Duodenal mucosa (tissue), 2 donors: Measurements from ENCODE around the gene MUC4.
"Not testable (repeated sequence)": the region's sequence is repeated elsewhere in the genome, so short reads cannot be mapped to it uniquely, and the experiment has no call there.

Experiments
- H3K27ac ChIP-seq: one replicate; pipeline ENCODE4 v1.7.0; 2013; ENCODE audit warnings: low read depth, low read length
- H3K27me3 ChIP-seq, 2 donors: one replicate each; pipeline ENCODE4 v1.7.0; 2013; ENCODE audit warnings: low read length in 2 of 2, control low read depth in 1 of 2; ENCODE audit not compliant: insufficient read depth in 2 of 2, control insufficient read depth in 1 of 2
- H3K36me3 ChIP-seq, 2 donors: one replicate each; pipeline ENCODE4 v1.7.0; 2013; ENCODE audit warnings: low read length in 2 of 2, control low read depth in 1 of 2; ENCODE audit not compliant: insufficient read depth in 2 of 2, control insufficient read depth in 1 of 2
- H3K4me1 ChIP-seq, 2 donors: one replicate each; pipeline ENCODE4 v1.7.0; 2013; ENCODE audit warnings: low read length in 2 of 2, control low read depth in 1 of 2; ENCODE audit not compliant: insufficient read depth in 2 of 2, control insufficient read depth in 1 of 2
- H3K4me3 ChIP-seq, 2 donors: one replicate each; pipeline ENCODE4 v1.7.0; 2013; ENCODE audit warnings: low read length in 2 of 2, low read depth in 1 of 2
- H3K9ac ChIP-seq, 2 donors: one replicate each; pipeline ENCODE4 v1.7.0; 2013; ENCODE audit warnings: low read length in 2 of 2, low read depth in 1 of 2
- H3K9me3 ChIP-seq, 2 donors: one replicate each; pipeline ENCODE4 v1.7.0; 2013; ENCODE audit warnings: low read length in 2 of 2, control low read depth in 1 of 2; ENCODE audit not compliant: control insufficient read depth in 1 of 2

Gene MUC4

DNA sequence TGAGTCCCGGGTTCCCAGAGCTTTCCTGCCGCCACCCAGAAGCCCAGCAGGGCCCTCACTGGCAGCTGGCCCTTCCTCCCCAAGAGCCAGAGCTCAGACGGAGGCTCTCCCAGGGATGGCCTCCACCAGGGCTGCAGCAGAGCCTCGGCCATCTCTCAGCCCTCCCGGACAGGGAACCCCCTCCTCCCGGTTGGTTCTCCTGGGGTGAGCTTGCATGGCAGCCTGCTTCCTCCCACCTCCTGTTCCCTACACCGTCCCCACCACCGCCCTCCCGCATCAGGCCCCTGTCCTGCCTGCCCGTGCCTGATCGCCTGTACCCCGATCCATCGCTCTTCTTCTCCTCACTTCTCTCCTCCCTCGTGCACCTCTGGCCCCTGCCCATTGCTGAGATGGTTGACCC lies 24.1 kb upstream of the MUC4 start:
- no peaks in the 10 kb centered on the region for H3K27me3 ChIP-seq
- H3K4me1 ChIP-seq: no peaks in the 10 kb centered on the region
- no peaks in the 10 kb centered on the region for H3K9me3 ChIP-seq
- H3K9ac ChIP-seq: no peak overlapping the region
- H3K27ac ChIP-seq: no peak overlapping the region
- no peak overlapping the region for H3K4me3 ChIP-seq
- no peaks in the 10 kb centered on the region for H3K36me3 ChIP-seq

GRCh38 chr3:195834675-195835583 lies 23.2 kb upstream of the MUC4 start:
- Histone ChIP-seq H3K27ac (no peak overlapping the region), H3K4me3 (no peak overlapping the region), H3K9ac (no peak overlapping the region), H3K36me3 (no peaks in the 10 kb centered on the region), H3K9me3 (no peaks in the 10 kb centered on the region), H3K4me1 (no peaks in the 10 kb centered on the region), H3K27me3 (no peaks in the 10 kb centered on the region)

DNA sequence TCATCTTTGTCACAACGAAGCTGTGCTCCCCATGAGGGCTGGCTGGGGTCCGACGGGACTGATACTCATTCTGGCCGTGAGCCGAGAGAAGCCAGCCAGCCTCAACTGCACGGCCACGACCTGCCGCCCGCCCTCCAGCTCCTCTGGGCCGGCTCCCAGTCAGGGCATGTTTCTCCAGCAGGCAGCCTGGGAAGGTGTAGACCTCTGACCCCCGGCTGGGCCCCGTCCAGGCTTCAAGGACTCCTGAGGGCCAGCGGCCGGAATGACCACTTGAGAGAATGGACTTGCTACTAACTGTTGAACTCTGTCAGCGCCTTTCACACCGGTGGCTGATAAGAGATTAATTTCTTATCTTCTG lies 18.1 kb upstream of the MUC4 start:
- H3K4me3 ChIP-seq: no peak overlapping the region
- H3K9me3 ChIP-seq: no peaks in the 10 kb centered on the region
- H3K9ac ChIP-seq: no peak overlapping the region
- peaks cover 0 to 3% of the 10 kb centered on the region in 2 donors for H3K4me1 ChIP-seq
- H3K27ac ChIP-seq: no peak overlapping the region
- H3K27me3 ChIP-seq: no peaks in the 10 kb centered on the region
- no peaks in the 10 kb centered on the region for H3K36me3 ChIP-seq

DNA sequence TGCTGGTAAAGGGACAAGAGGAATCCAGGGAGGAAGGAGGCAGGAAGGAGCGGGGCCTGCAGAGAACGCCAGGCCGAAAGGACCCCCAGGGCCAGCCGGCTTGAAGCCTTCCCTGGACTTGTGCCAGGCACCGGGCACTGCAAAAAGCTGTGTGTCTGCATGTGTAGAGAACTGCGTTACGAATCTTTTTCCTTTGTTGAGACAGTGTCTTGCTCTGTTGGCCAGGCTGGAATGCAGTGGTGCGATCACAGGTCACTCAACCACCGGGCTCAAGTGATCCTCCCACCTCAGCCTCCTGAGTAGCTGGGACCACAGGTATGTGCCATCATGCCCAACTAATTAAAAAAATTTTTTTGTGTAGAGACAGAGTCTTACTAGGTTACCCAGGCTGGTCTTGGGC lies 17.0 kb upstream of the MUC4 start:
- Histone ChIP-seq H3K27ac (no peak overlapping the region), H3K9me3 (no peaks in the 10 kb centered on the region), H3K36me3 (no peaks in the 10 kb centered on the region), H3K9ac (no peak overlapping the region), H3K4me3 (no peak overlapping the region), H3K4me1 (peaks cover 0 to 3% of the 10 kb centered on the region in 2 donors), H3K27me3 (peaks cover 0 to 4% of the 10 kb centered on the region in 2 donors)

DNA sequence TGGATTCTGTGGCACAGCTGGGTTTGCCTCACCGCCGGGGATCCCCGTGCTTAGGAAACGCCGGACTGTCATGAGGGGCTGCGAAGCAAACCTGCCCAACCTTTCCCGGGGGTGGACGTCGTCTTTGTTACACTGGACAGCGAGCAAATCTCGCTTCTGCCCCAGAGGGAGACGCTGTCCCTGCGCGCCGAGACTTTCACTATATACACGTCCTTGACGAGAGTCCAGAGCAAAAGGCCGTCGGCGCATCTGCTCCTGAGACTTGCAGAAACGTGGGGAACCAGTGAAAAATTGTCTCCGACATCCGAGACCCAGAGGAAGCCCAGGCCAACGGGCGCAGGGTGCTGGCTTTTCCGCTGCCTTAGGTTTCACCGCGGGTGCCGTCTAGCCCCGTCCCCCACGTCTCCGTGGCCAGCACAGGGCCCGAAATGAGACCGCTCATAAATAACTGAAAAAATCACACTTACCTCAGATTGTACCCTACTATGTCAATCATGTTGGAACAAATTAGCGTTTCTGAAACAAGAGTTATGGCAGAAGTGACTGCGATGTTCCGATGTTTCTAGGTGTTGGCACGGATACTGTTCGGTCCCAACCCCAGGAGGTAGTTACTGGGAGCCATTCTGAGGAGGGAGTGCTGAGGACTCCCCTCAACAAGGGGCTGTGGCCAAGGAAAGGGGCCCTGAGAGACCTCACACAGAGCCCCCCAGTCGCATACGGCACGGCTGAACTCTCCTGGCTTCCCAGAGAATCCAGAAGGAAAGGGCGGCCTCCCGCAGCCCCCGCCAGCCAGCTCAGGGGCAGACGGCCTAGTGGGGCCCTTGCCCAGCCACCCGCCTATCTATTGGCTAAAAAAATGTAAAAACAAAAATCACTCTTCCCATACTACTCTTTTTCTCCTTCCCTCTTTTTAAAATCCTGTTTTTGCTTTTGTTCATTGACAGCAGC lies 14.4 kb upstream of the MUC4 start:
- no peaks in the 10 kb centered on the region for H3K36me3 ChIP-seq
- peaks cover 0 to 3% of the 10 kb centered on the region in 2 donors for H3K4me1 ChIP-seq
- no peak overlapping the region for H3K27ac ChIP-seq
- no peak overlapping the region for H3K9ac ChIP-seq
- peaks cover 0 to 6% of the 10 kb centered on the region in 2 donors for H3K27me3 ChIP-seq
- no peak overlapping the region for H3K4me3 ChIP-seq
- no peaks in the 10 kb centered on the region for H3K9me3 ChIP-seq

GRCh38 chr3:195825191-195825588 lies 13.5 kb upstream of the MUC4 start:
- Histone ChIP-seq H3K9ac (no peak overlapping the region), H3K36me3 (no peaks in the 10 kb centered on the region), H3K4me1 (peaks cover 0 to 3% of the 10 kb centered on the region in 2 donors), H3K27ac (no peak overlapping the region), H3K4me3 (no peak overlapping the region), H3K27me3 (peaks cover 0 to 6% of the 10 kb centered on the region in 2 donors), H3K9me3 (no peaks in the 10 kb centered on the region)

GRCh38 chr3:195824425-195825190 lies 12.9 kb upstream of the MUC4 start:
- H3K4me3 ChIP-seq, H3K4me1 ChIP-seq, H3K9ac ChIP-seq, H3K36me3 ChIP-seq, H3K27ac ChIP-seq, H3K9me3 ChIP-seq, H3K27me3 ChIP-seq: not testable (repeated sequence)

DNA sequence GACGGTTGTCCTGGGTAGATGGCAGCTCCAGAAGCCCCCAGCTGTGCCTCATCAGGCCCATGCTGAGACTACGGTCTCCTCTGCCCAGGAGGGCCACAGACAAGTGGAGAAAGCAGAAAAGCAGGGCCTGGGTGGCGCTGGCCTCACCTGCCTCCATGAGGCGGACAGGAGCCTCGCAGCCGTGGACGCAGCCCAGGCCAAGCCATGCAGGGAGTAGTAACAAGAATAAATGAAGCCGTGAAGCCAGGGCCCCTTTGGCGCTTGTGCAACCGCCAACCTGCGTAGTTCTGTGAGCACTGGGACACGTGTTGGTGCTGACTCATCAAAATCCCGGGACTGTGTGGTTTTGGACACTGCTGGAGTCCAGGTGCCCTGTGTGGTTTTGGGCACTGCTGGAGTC lies 12.3 kb upstream of the MUC4 start:
- Histone ChIP-seq H3K27ac (no peak overlapping the region), H3K9ac (no peak overlapping the region), H3K4me1 (no peaks in the 10 kb centered on the region), H3K4me3 (no peak overlapping the region), H3K9me3 (no peaks in the 10 kb centered on the region), H3K36me3 (no peaks in the 10 kb centered on the region), H3K27me3 (peaks cover 0 to 6% of the 10 kb centered on the region in 2 donors)

DNA sequence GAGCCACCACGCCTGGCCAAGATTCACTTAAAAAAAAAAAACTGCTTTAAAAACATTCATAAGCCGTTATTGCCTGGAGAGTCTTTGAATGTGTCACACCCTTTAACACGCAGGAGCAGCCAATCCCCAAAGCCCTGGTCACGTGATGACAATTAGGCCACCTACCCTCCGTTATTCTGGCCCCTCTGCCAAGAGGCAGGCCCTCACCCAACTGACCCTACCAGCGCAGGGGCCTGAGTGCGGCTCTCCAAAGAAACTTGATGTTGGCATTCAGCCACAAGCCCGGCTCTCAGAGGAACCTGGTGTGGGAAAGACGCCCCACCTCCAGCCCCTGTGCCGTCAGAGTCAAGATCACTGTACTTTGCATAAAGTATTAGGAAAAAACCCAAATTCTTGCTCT lies 11.6 kb upstream of the MUC4 start:
- Histone ChIP-seq H3K9me3 (no peaks in the 10 kb centered on the region), H3K4me1 (no peaks in the 10 kb centered on the region), H3K27me3 (peaks cover 0 to 6% of the 10 kb centered on the region in 2 donors), H3K27ac (no peak overlapping the region), H3K9ac (no peak overlapping the region), H3K4me3 (no peak overlapping the region), H3K36me3 (no peaks in the 10 kb centered on the region)
